GM12878 (cell line): ENCODE data around the gene R3HDM2. TPM values are rescaled to one million over a fixed set of nuclear protein-coding genes. Genes with fewer than 3 reads are reported as not detected.

Experiments used
- ATAC-seq: fragments of 200-7000 bp; cut with Tn5 transposase; 3 replicates; pipeline ENCODE4 v1.9.1; 2020; ENCODE audit warnings: mild to moderate bottlenecking, moderate library complexity
- BruUV-seq: library from RNA; stranded (reverse); fragments of 400-500 nt; replicated peaks from 2 replicates; lab custom pipeline; 2021; lab: Mats Ljungman, UMichigan
- CTCF ChIA-PET: fragments of 300-600 bp; sonication (Branson Sonifier 250); formaldehyde crosslinking; extraction: SDS; loops from one replicate; lab custom pipeline; 2021; ENCODE audit warnings: inconsistent platforms; lab: Yijun Ruan, JAX
- POLR2A ChIA-PET: fragments of 350-600 bp; formaldehyde crosslinking; extraction: SDS; loops from one replicate; lab custom pipeline; 2021; ENCODE audit warnings: inconsistent platforms; lab: Charles Lee
- RAD21 ChIA-PET: fragments of 300-600 bp; sonication (Branson Sonifier 250); formaldehyde crosslinking; loops from one replicate; lab custom pipeline; 2023; ENCODE audit warnings: antibody characterized with exemption; ENCODE audit not compliant: unreplicated experiment; lab: Charles Lee
- SMC1A ChIA-PET: fragments of 300-600 bp; sonication (Branson Sonifier 250); formaldehyde crosslinking; loops from one replicate; lab custom pipeline; 2023; ENCODE audit not compliant: unreplicated experiment, uncharacterized antibody; lab: Charles Lee
- DNase-seq: peaks from one replicate; pipeline ENCODE4 v3.0.0-alpha.2; 2011; ENCODE audit warnings: low read depth, low spot score
- FAIRE-seq: peaks from 3 replicates; lab custom pipeline; 2011; peaks lifted over from hg19 to GRCh38; lab: Jason Lieb, UNC
- H2AFZ ChIP-seq: 2 replicates; pipeline ENCODE4 v1.6.0; 2011; ENCODE audit warnings: low read depth, low read length, control low read depth; ENCODE audit not compliant: control insufficient read depth
- H3K27ac ChIP-seq: 2 replicates; pipeline ENCODE4 v1.5.1; 2011; ENCODE audit warnings: control low read depth; ENCODE audit not compliant: control insufficient read depth, insufficient read depth
- H3K27me3 ChIP-seq, 2 experiments: replicated peaks in 1 of 2; 2 replicates each; pipeline versions ENCODE4 v1.6.0 to v1.6.1; 2011; ENCODE audit warnings: low read length in 1 of 2; ENCODE audit not compliant: control insufficient read depth in 2 of 2, insufficient read depth in 2 of 2
- H3K36me3 ChIP-seq, 2 experiments: 2 replicates each; pipeline ENCODE4 v1.5.1; 2011; ENCODE audit warnings: low read length in 1 of 2; ENCODE audit not compliant: control insufficient read depth in 2 of 2, insufficient read depth in 2 of 2
- H3K4me1 ChIP-seq: 2 replicates; pipeline ENCODE4 v1.6.1; 2011; ENCODE audit warnings: mild to moderate bottlenecking, low read length, moderate library complexity, mixed read lengths; ENCODE audit not compliant: control insufficient read depth, insufficient read depth
- H3K4me2 ChIP-seq: 2 replicates; pipeline ENCODE4 v1.6.0; 2011; ENCODE audit warnings: control low read depth; ENCODE audit not compliant: control insufficient read depth, insufficient read depth
- H3K4me3 ChIP-seq: fragments of 200-600 bp; sonication (generic); 2 replicates; pipeline ENCODE4 v1.5.1; 2016
- H3K79me2 ChIP-seq: 2 replicates; pipeline ENCODE4 v1.6.0; 2011; ENCODE audit warnings: low read length; ENCODE audit not compliant: control insufficient read depth, insufficient read depth
- H3K9ac ChIP-seq: 2 replicates; pipeline ENCODE4 v1.8.0; 2011; ENCODE audit warnings: low read length, control low read depth, mixed read lengths; ENCODE audit not compliant: control insufficient read depth, insufficient read depth
- H3K9me3 ChIP-seq: replicated peaks from 3 replicates; pipeline ENCODE4 v1.5.1; 2011; ENCODE audit warnings: mild to moderate bottlenecking, low read length; ENCODE audit not compliant: control insufficient read depth, insufficient read depth
- H4K20me1 ChIP-seq: 2 replicates; pipeline ENCODE4 v1.6.0; 2011; ENCODE audit not compliant: control insufficient read depth, insufficient read depth
- BRCA1 ChIP-seq: IDR thresholded peaks from 2 replicates; pipeline ENCODE4 v1.6.1; 2011; ENCODE audit warnings: low read depth, low read length, improper control_type of control experiment
- E4F1 ChIP-seq: fragments of 450-650 bp; IDR thresholded peaks from 2 replicates; pipeline ENCODE4 v1.6.1; 2018; ENCODE audit warnings: borderline replicate concordance, mild to moderate bottlenecking; ENCODE audit not compliant: partially characterized antibody
- ETV6 ChIP-seq, 2 experiments: fragments of 450-650 bp in 1 of 2; IDR thresholded peaks in 1 of 2; conservative IDR thresholded peaks in 1 of 2; 2 replicates each; pipeline ENCODE4 v1.6.1; 2014; ENCODE audit warnings: antibody characterized with exemption in 1 of 2, borderline replicate concordance in 1 of 2, low read depth in 1 of 2, mild to moderate bottlenecking in 1 of 2, moderate library complexity in 1 of 2
- HDAC2 ChIP-seq: fragments of 200-600 bp; sonication (generic); IDR thresholded peaks from 2 replicates; pipeline ENCODE4 v1.6.1; 2017
- HDAC6 ChIP-seq: fragments of 200-600 bp; sonication (generic); IDR thresholded peaks from one replicate; pipeline ENCODE4 v1.8.0; 2017; ENCODE audit warnings: antibody characterized with exemption; ENCODE audit not compliant: unreplicated experiment
- HDGF ChIP-seq: fragments of 450-650 bp; IDR thresholded peaks from 2 replicates; pipeline ENCODE4 v1.6.1; 2016; ENCODE audit warnings: antibody characterized with exemption
- IKZF2 ChIP-seq, 2 experiments: fragments of 450-650 bp; IDR thresholded peaks; 2 replicates each; pipeline ENCODE4 v1.6.1; 2017; ENCODE audit warnings: mild to moderate bottlenecking in 2 of 2, moderate library complexity in 2 of 2
- LARP7 ChIP-seq: fragments of 450-650 bp; IDR thresholded peaks from 2 replicates; pipeline ENCODE4 v1.6.1; 2017; ENCODE audit warnings: mild to moderate bottlenecking
- MYB ChIP-seq: fragments of 150-350 bp; IDR thresholded peaks from 2 replicates; pipeline ENCODE4 v1.6.1; 2014; ENCODE audit warnings: mild to moderate bottlenecking, low read depth, low read length, borderline replicate concordance
- MYC ChIP-seq: IDR thresholded peaks from 2 replicates; pipeline ENCODE4 v1.6.1; 2011; ENCODE audit warnings: mild to moderate bottlenecking, low read length, moderate library complexity, inconsistent platforms; ENCODE audit not compliant: insufficient read depth, insufficient replicate concordance, insufficient read length, severe bottlenecking
- NR2F1 ChIP-seq: fragments of 450-650 bp; conservative IDR thresholded peaks from 2 replicates; pipeline ENCODE4 v1.6.1; 2017; ENCODE audit warnings: mild to moderate bottlenecking
- PAX8 ChIP-seq: fragments of 450-650 bp; IDR thresholded peaks from 2 replicates; pipeline ENCODE4 v1.6.1; 2017; ENCODE audit warnings: mild to moderate bottlenecking, moderate library complexity
- POU2F2 ChIP-seq: IDR thresholded peaks from 3 replicates; pipeline ENCODE4 v1.6.1; 2011; ENCODE audit warnings: low read depth, mild to moderate bottlenecking, low read length, borderline replicate concordance
- RAD51 ChIP-seq: fragments of 450-650 bp; IDR thresholded peaks from 2 replicates; pipeline ENCODE4 v1.6.1; 2016; ENCODE audit warnings: moderate library complexity, mild to moderate bottlenecking, inconsistent platforms
- ZBTB11 ChIP-seq: fragments of 450-650 bp; formaldehyde crosslinking; IDR thresholded peaks from 2 replicates; pipeline ENCODE4 v1.5.0; 2022; ENCODE audit warnings: mild to moderate bottlenecking, missing genetic modification characterization
- WGBS: methylation state at CpG from one replicate; pipeline ENCODE4 v1.1.6; 2016; ENCODE audit warnings: low lambda C conversion rate; ENCODE audit not compliant: insufficient replicate concordance, insufficient coverage; ENCODE audit errors: missing lambda C conversion rate; 5-methylcytosine and 5-hydroxymethylcytosine counted together
- in situ Hi-C: fragments of 300-500 bp; cut with MboI; formaldehyde crosslinking; loops from 9 replicates; pipeline ENCODE4 v1.14.3; 2018; ENCODE audit warnings: mixed read lengths
- intact Hi-C: fragments of 100-400 bp; cut with micrococcal nuclease; formaldehyde crosslinking; loops from one replicate; pipeline ENCODE4 v1.14.2; 2022; ENCODE audit not compliant: unreplicated experiment
- polyA plus RNA-seq, 11 experiments: library from polyadenylated mRNA; depleted of rRNA in 4 of 11; unstranded in 6 of 11; stranded (reverse) in 5 of 11; fragments of >200 nt; fragmentation: Nextera tagmentation in 4 of 11; fragmentation: Illumina TruSeq in 1 of 11; extraction: Ambion mirVana in 4 of 11; extraction: Trizol in 1 of 11; gene quantifications; 1 replicate in 1 of 11; 2 replicates in 10 of 11; pipeline versions ENCODE4 v1.2.1 to v1.2.3, GENCODE V29; 2011 to 2016; ENCODE audit warnings: inconsistent platforms in 2 of 11, missing spikeins in 2 of 11, low read depth in 1 of 11
- total RNA-seq, 4 experiments: library from RNA; depleted of rRNA in 3 of 4; stranded (reverse); fragments of >200 nt in 3 of 4; fragmentation: Illumina TruSeq in 1 of 4; extraction: Trizol in 1 of 4; gene quantifications; 2 replicates each; pipeline versions ENCODE4 v1.2.1 to v1.2.3, GENCODE V29; 2013 to 2021
- TF ChIP-seq, protein P1 (sequence below): IDR thresholded peaks from 2 replicates; pipeline ENCODE4 v1.6.1; 2011; ENCODE audit warnings: mild to moderate bottlenecking, low read depth, low read length, moderate library complexity; ENCODE audit not compliant: insufficient replicate concordance

The R3HDM2 gene
- total and polyA plus RNA-seq, 10 of the 15 experiments (the other 5 are each of a cell fraction or from before 2014, with no cell fraction given): 4.6 to 26.1 (median 11.2) TPM

DNA sequence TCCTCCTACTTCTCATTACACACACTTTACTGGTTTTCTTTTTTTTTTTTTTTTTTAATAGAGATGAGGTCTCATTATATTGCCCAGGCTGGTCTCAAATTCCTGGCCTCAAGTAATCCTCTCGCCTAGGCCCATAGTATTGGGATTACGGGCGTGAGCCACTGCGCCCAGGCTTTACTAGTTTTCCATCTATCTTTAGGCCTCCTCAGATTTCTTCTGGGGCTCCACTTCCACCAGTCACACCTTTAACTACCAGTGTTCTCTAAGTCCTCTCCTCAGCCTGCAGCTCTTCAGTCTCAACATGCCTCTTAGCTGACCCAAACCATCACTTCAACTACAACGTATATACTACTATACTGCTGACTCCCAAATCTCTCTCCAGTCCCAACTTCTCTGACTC, 10.4 kb downstream of the R3HDM2 start (continued):
- TF ChIP-seq ZBTB11 (CRISPR knock-in tag) (no peak), MYB (no peak), NR2F1 (no peak)

DNA sequence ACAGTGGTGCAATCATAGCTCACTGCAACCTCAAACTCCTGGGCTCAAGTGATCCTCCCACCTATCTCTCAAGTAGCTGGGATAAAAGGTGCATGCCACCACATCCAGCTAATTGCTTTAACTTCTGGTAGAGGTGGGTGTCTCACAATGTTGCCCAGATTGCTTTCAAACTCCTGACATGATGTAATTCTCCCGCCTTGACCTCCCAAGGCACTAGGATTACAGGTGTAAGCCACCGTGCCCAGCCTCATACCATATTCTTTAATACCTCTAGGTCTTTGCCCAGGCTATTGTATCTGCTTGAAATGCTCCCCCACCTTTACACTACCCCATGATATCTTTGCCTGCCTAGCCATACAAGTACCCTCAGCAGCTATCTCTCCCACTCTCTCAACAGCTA, 11.3 kb downstream of the R3HDM2 start:
- no peaks in the 10 kb centered on the region for H3K9me3 ChIP-seq
- ChIA-PET CTCF (interaction anchor here (1.1 to 2.0 kb wide), 3 partner anchors 11 to 37 kb away, joined by 4 to 7 read pairs (median 4); no protein-coding TSS in a partner anchor), SMC1A (interaction anchor here (0.7 to 1.3 kb wide), 3 partner anchors 10 to 112 kb away, joined by 3 to 4 read pairs (median 3); no protein-coding TSS in a partner anchor), POLR2A (interaction anchor here (0.9 kb wide), 1 partner anchor 9 kb away, joined by 3 read pairs; no protein-coding TSS in a partner anchor), RAD21 (interaction anchor here (0.6 to 1.0 kb wide), 2 partner anchors 33 to 40 kb away, joined by 3 to 4 read pairs; no protein-coding TSS in a partner anchor)
- no TSS peak for BruUV-seq
- intact Hi-C loops (no loop called here), in situ Hi-C loops (no loop called here)
- WGBS: 97% methylated on average over 2 of the region's 2 CpGs
- H3K4me2 ChIP-seq: no peak overlapping the region
- no peak overlapping the region for H3K4me3 ChIP-seq
- no peak overlapping the region for H3K27ac ChIP-seq
- H4K20me1 ChIP-seq: no peaks in the 10 kb centered on the region
- FAIRE-seq: no peak
- H3K36me3 ChIP-seq: peaks cover 0 to 7% of the 10 kb centered on the region in 2 experiments; a peak in 2 of 4 replicates
- ATAC-seq: no peak
- no peaks in the 10 kb centered on the region; the same call in 1 of the 2 replicates for H3K4me1 ChIP-seq
- no peaks in the 10 kb centered on the region for H3K27me3 ChIP-seq
- H3K9ac ChIP-seq: no peak overlapping the region
- no peak for DNase-seq
- no peak overlapping the region for H2AFZ ChIP-seq
- no peaks in the 10 kb centered on the region; the same call in none of the 2 replicates for H3K79me2 ChIP-seq
- TF ChIP-seq E4F1 (no peak), LARP7 (no peak), PAX8 (no peak), HDAC2 (no peak), RAD51 (no peak), HDAC6 (no peak), BRCA1 (no peak), POU2F2 (no peak), IKZF2 (IDR thresholded peaks at IDR 0.05) (no peak), ETV6 (conservative IDR thresholded peaks at IDR 0.05 in 1 of 2, IDR thresholded peaks at IDR 0.05 in 1 of 2; ENCODE audit: borderline replicate concordance in 1 of 2, low read depth in 1 of 2) (no peak), MYC (no peak), HDGF (no peak)
- TF ChIP-seq, protein P1, sequence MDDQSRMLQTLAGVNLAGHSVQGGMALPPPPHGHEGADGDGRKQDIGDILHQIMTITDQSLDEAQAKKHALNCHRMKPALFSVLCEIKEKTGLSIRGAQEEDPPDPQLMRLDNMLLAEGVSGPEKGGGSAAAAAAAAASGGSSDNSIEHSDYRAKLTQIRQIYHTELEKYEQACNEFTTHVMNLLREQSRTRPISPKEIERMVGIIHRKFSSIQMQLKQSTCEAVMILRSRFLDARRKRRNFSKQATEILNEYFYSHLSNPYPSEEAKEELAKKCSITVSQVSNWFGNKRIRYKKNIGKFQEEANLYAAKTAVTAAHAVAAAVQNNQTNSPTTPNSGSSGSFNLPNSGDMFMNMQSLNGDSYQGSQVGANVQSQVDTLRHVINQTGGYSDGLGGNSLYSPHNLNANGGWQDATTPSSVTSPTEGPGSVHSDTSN: no peak
